ENCODE data around the gene CDH4.

- TF ChIP-seq CTCF (optimal IDR thresholded peaks at IDR 0.05 in 1 of 3, IDR thresholded peaks at IDR 0.05 in 1 of 3, conservative IDR thresholded peaks at IDR 0.05 in 1 of 3; ENCODE audit: extremely low read depth in 1 of 3, insufficient read depth in 2 of 3, low read length in 3 of 3): no peak
- TF ChIP-seq EZH2 (IDR thresholded peaks at IDR 0.05; ENCODE audit: low read length): no peak
Observed at GRCh38 chr20:61482056-61482887, 230.2 kb downstream of the CDH4 start.

All from keratinocyte (primary cell).